Activated naive CD4-positive, alpha-beta T cell treated with anti-CD3 and anti-CD28 coated beads, Interleukin-2, amount 10 ng/mL, durations not matched to agents 7 days and 5 days (primary cell): Measurements from ENCODE around the gene AMOTL1.

ENCODE experiments used
- CTCF ChIA-PET: fragments of 350-600 bp; sonication (Branson Sonifier 250); formaldehyde crosslinking; loops from one replicate; lab custom pipeline; 2021; ENCODE audit warnings: antibody characterized with exemption; lab: Charles Lee
- DNase-seq: peaks from one replicate; pipeline ENCODE4 v3.0.0-alpha.2; 2020
- H3K27ac Mint-ChIP-seq: one replicate; pipeline ENCODE4 v1.8.0; 2021; ENCODE audit warnings: mild to moderate bottlenecking, moderate library complexity, mixed read lengths
- H3K27me3 Mint-ChIP-seq: one replicate; pipeline ENCODE4 v1.8.0; 2021; ENCODE audit warnings: mild to moderate bottlenecking, mixed read lengths
- H3K36me3 Mint-ChIP-seq: one replicate; pipeline ENCODE4 v1.8.0; 2021; ENCODE audit warnings: mixed read lengths
- H3K4me1 Mint-ChIP-seq: one replicate; pipeline ENCODE4 v1.8.0; 2021; ENCODE audit warnings: mixed read lengths
- H3K4me3 Mint-ChIP-seq: one replicate; pipeline ENCODE4 v1.8.0; 2021; ENCODE audit warnings: mild to moderate bottlenecking, moderate library complexity, mixed read lengths
- H3K9me3 Mint-ChIP-seq: one replicate; pipeline ENCODE4 v1.8.0; 2021; ENCODE audit warnings: mixed read lengths

Gene AMOTL1

DNA sequence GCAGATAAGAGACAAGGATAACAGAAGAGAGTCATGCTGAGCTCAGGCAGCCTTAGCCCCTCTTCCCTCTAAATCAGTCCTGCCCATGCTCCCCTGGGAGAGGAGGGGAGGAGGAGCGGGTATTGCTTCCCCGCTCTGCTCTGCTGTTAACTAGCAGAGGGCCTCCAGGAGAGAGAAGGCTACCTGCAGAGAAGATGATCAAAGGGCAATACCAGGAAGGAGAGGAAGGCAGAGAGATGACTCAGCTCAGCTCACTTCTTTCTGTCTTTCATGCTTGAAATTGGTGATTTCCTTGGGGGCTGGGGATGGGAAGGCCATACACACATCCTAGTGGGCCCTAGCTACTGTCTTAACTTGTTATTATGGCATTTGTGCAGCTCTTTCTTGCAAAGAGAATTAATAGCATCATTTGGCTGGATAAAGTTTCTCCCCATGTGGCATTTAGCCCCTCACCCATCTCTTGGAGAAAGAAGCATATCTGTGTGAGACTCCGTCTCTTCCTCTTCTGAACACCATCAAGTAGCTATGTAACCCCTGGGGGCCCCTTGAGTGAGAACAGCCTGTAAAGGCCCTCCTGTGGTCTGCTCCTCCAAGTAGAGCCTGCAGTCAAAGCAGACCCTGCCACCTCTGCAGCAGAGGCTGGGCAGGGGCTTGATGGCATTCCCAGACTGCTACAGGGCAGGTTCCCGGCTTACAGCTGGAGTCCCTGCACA lies 33.4 kb upstream of the AMOTL1 start:
- Mint-ChIP-seq H3K36me3 (no peaks in the 10 kb centered on the region), H3K27ac (no peak overlapping the region), H3K4me1 (peaks cover 21% of the 10 kb centered on the region), H3K4me3 (no peak overlapping the region), H3K9me3 (no peaks in the 10 kb centered on the region), H3K27me3 (peaks cover 17% of the 10 kb centered on the region)
- DNase-seq, result peak; percentile 28
- CTCF ChIA-PET, result interaction anchor here (1.1 kb wide), 2 partner anchors 52 to 111 kb away, joined by 3 to 4 read pairs; no protein-coding TSS in a partner anchor

DNA sequence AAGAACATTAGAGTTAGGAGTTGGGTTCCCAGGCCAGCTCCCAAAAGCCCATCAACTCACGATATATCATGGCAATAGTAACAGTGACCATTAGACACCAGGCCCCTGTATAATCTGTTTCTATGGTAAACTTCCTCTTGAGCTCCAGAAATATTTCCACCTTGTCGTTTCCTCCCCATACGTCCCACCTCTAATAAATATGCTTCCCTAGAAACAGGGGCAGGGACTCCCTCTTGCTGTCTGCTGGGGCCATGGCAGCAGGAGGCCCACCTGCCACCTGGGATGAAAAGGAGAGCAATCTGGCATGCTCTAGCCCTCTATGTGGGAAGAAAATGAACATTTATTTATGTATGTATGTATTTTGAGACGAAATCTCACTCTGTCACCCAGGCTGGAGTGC lies 32.2 kb upstream of the AMOTL1 start:
- CTCF ChIA-PET, result interaction anchor here (0.5 to 1.1 kb wide), 2 partner anchors 112 to 377 kb away, joined by 3 read pairs; no protein-coding TSS in a partner anchor
- H3K9me3 Mint-ChIP-seq, result no peaks in the 10 kb centered on the region

DNA sequence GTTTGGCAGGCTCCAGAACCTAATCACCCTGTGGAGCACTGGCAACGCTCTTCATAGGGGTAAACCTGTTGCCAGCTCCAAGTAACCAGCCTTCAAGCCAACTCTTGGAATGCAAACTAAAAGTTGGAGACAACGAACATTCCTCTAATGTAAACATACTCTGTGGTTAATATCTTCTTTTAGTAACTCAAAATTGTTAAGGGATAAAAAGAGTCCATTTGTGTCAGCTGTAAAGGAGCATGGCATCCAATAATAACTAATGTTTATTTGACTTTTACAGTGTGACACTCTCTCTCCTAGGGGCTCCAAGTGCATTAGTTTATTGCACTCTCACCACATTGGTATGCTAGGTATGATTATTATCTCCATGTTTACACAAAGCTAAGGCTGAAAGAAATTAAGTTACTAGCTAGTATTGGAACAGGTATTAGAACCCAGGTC lies 31.0 kb upstream of the AMOTL1 start:
- CTCF ChIA-PET, result no interaction called here
- no peak overlapping the region for H3K4me3 Mint-ChIP-seq
- no peaks in the 10 kb centered on the region for H3K36me3 Mint-ChIP-seq
- H3K4me1 Mint-ChIP-seq, result peaks cover 33% of the 10 kb centered on the region
- no peak overlapping the region for H3K27ac Mint-ChIP-seq
- peaks cover 17% of the 10 kb centered on the region for H3K27me3 Mint-ChIP-seq
- no peak for DNase-seq
- H3K9me3 Mint-ChIP-seq, result no peaks in the 10 kb centered on the region

More for the DNA sequence above, 32.2 kb upstream of the AMOTL1 start:
- peaks cover 24% of the 10 kb centered on the region for H3K4me1 Mint-ChIP-seq
- DNase-seq, result no peak
- no peak overlapping the region for H3K4me3 Mint-ChIP-seq
- H3K27me3 Mint-ChIP-seq, result peaks cover 15% of the 10 kb centered on the region
- H3K27ac Mint-ChIP-seq, result no peak overlapping the region
- no peaks in the 10 kb centered on the region for H3K36me3 Mint-ChIP-seq

DNA sequence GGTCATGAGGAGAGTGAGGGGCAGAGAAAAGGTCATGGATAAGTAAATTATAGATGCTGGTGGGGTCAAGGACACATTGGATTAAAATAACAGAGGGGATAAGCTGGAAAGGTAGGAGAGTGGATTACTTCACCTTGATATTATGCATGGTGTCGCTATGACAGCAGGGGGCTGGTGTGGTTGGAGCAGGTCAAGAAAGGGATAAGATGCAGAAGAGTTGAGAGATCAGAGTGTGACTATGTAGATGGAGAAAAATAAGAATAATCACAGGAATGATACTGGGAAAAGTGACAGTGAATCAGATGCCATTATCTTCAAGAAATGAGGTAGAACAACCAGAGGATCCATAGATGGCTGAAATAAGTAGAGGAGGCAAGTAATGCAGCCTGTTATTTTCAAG lies 29.4 kb upstream of the AMOTL1 start:
- Mint-ChIP-seq H3K27me3 (peaks cover 33% of the 10 kb centered on the region), H3K9me3 (no peaks in the 10 kb centered on the region), H3K4me1 (peaks cover 27% of the 10 kb centered on the region), H3K27ac (no peak overlapping the region), H3K36me3 (no peaks in the 10 kb centered on the region), H3K4me3 (no peak overlapping the region)
- CTCF ChIA-PET, result no interaction called here
- DNase-seq, result no peak

DNA sequence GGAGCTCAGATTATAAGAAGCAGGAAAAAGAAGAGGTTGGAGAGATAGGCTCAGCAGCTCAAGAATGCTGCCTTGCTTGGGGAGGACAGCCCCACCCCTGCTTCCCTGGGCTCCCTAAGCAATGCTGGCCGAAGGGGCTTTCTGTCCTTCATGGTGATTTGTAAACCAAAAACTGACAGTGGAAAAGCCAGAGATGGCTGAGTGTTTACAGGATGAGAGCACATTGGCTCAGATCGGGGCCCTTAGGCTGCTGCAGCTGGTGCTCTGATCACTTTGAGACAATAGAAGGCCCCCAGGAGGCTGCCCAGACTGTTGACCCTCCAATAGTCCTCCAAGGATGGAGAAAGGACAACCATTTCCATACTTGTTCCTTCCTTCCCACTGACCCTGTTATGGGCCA lies 28.8 kb upstream of the AMOTL1 start:
- no peaks in the 10 kb centered on the region for H3K36me3 Mint-ChIP-seq
- H3K27ac Mint-ChIP-seq, result no peak overlapping the region
- H3K4me3 Mint-ChIP-seq, result no peak overlapping the region
- peaks cover 39% of the 10 kb centered on the region for H3K27me3 Mint-ChIP-seq
- H3K4me1 Mint-ChIP-seq, result peaks cover 23% of the 10 kb centered on the region
- no peak for DNase-seq
- CTCF ChIA-PET, result no interaction called here
- no peaks in the 10 kb centered on the region for H3K9me3 Mint-ChIP-seq

DNA sequence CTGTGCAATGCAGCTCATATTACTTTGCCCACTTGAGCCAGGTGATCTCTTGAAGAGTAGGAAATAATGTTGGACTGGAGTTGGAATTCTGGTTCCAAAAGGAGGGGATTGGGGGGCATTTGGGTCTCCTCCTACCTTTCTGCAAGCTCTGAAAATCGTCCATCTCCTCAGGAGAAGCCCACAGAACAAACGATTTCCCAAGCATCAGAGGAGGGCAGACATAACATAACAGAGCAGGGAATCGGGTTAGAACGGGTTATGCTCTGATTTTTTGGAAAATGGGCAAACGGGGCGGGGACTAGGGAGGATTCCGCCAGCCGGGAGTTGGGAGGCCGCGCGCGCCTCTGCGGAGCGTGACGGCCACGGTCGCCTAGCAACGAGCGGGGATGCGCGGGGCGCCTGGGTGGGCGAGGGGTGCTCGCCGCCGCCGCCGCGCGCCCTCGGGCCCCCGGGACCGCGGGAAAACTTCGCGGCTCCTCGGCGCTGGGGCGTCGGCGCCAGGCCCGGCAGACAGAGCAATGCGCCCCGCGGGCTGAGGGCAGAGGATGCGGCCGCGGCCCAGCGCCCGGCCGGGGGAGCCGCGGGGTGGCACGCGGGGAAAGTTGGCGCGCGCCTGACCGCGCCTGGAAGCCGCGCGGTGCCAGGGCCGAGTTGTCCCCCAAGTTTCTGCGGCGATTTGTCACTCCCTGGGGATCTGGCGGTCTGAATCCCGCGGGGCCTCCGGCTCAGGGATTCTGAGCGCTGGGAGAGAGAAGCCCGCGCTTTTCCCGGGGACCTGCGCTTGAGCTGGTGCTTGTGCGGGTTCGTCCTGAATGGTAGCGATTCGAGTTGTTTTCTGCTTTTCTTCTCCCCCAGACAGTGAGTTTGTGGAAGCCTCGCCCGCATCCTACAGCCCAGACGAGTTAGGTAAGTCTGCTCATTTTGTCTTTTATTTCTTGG lies 27.8 kb upstream of the AMOTL1 start:
- no peaks in the 10 kb centered on the region for H3K9me3 Mint-ChIP-seq
- peak overlapping the region; percentile 58 for H3K4me3 Mint-ChIP-seq
- CTCF ChIA-PET, result interaction anchor here (0.8 to 2.4 kb wide), 6 partner anchors 8 to 407 kb away, joined by 3 to 7 read pairs (median 3); no protein-coding TSS in a partner anchor
- DNase-seq, result peak; percentile 21
- H3K36me3 Mint-ChIP-seq, result no peaks in the 10 kb centered on the region
- H3K27me3 Mint-ChIP-seq, result peaks cover 39% of the 10 kb centered on the region
- H3K4me1 Mint-ChIP-seq, result peaks cover 13% of the 10 kb centered on the region
- H3K27ac Mint-ChIP-seq, result no peak overlapping the region

DNA sequence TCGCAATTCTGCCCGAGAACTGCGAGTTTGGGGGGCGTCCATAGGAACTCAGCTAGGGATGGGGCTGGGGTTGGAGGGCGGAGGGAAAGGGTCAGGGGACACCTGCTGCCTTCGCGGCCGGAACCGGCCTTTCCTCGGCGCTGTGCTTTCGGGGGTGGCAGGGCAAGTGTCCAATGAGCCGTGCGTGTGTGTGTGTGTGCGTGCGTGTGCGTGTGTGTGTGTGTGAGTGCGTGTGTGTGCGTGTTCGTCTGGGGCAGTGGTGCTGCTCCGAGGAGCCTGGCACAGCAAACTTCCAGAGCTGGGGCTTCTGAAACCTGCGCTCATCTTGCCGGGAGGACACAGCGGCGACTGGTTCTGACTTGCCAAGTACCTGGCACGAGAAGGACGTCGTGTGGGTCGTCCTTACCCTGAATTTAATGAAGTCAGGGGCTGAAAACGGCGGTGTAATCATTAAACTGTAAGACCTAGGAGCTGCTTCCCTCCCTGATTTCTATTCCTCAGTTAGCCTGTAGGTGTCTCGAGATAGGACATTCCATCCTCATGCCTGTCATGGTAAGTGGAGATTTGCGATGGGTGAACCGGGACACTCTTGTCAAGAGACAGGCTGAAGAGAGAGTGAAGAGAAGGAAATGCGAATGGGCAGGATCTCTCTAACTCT lies 27.0 kb upstream of the AMOTL1 start:
- Mint-ChIP-seq H3K9me3 (no peaks in the 10 kb centered on the region), H3K27me3 (peaks cover 41% of the 10 kb centered on the region), H3K27ac (no peak overlapping the region), H3K4me3 (peak overlapping the region; percentile 58), H3K4me1 (peaks cover 13% of the 10 kb centered on the region), H3K36me3 (no peaks in the 10 kb centered on the region)
- DNase-seq, result peak; percentile 22
- CTCF ChIA-PET, result interaction anchor here (0.7 to 2.4 kb wide), 10 partner anchors 8 to 406 kb away, joined by 3 to 7 read pairs (median 3); partner anchors contain the start of gene AMOTL1

DNA sequence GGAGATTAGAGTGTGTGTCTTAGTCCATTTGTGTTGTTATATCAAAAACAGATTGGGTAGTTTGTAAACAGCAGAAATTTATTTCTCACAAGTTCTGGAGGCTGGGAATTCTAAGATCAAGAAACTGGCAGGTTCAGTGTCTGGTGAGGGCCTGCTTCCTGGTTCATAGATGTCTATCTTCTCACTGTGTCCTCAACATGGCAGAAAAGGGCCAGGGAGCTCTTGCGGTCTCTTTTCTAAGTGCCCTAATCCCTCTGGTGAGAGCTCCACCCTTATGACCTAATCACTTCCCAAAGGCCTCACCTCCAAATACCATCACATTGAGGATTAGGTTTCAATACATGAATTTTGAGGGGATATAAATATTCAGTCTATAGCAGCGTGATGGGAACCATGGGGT lies 25.5 kb upstream of the AMOTL1 start:
- no peak overlapping the region for H3K4me3 Mint-ChIP-seq
- CTCF ChIA-PET, result interaction anchor here (1.3 to 1.8 kb wide), 3 partner anchors 19 to 154 kb away, joined by 3 to 6 read pairs (median 4); no protein-coding TSS in a partner anchor
- H3K27me3 Mint-ChIP-seq, result peaks cover 46% of the 10 kb centered on the region

DNA sequence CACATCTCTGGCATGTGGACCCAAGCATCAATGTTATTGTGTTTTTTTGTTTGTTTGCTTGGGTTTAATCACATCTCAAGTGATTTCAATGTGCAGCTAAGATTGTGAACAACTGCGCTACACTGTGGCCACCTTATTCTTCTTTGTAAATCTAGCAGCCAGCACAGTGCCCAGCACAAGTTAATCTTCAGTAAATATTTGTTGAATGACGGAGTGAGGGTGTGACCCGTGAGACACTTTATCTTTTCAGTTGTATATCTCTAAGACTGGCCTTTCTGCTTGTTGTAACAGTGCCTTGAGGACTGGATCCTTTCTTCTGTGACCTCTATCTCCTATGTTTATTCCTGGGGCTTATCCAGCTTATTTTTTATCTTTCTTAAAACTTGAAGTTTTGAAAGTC lies 21.4 kb upstream of the AMOTL1 start:
- no peak overlapping the region for H3K27ac Mint-ChIP-seq
- H3K4me3 Mint-ChIP-seq, result no peak overlapping the region
- peaks cover 45% of the 10 kb centered on the region for H3K27me3 Mint-ChIP-seq
- CTCF ChIA-PET, result no interaction called here
- no peak for DNase-seq
- peaks cover 3% of the 10 kb centered on the region for H3K4me1 Mint-ChIP-seq
- H3K36me3 Mint-ChIP-seq, result no peaks in the 10 kb centered on the region
- no peaks in the 10 kb centered on the region for H3K9me3 Mint-ChIP-seq

More for the DNA sequence above, 25.5 kb upstream of the AMOTL1 start:
- Mint-ChIP-seq H3K36me3 (no peaks in the 10 kb centered on the region), H3K27ac (no peak overlapping the region), H3K4me1 (peaks cover 13% of the 10 kb centered on the region), H3K9me3 (no peaks in the 10 kb centered on the region)
- no peak for DNase-seq

DNA sequence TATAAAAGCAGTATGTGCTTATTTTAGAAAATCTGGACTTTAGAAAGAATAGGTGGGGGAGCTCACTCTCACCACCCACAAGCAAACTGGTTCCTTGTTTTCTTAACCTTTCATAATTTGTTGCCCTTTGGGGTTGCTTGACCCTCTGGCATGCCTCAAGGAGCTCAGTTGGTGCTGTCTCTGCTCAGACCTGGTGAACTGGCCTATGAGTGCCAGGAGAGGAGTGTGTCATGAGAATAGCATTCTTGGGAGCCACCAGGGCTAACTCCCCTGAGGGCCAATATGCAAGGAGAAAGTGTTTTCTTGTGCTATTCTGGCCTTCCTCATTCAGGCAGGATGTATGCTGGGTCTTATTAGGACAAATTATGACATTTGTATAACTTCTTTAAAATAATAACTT lies 21.0 kb upstream of the AMOTL1 start:
- H3K9me3 Mint-ChIP-seq, result no peaks in the 10 kb centered on the region
- no peaks in the 10 kb centered on the region for H3K36me3 Mint-ChIP-seq
- no peak overlapping the region for H3K27ac Mint-ChIP-seq
- no peak for DNase-seq
- CTCF ChIA-PET, result no interaction called here
- no peaks in the 10 kb centered on the region for H3K4me1 Mint-ChIP-seq
- H3K27me3 Mint-ChIP-seq, result peaks cover 44% of the 10 kb centered on the region
- no peak overlapping the region for H3K4me3 Mint-ChIP-seq

DNA sequence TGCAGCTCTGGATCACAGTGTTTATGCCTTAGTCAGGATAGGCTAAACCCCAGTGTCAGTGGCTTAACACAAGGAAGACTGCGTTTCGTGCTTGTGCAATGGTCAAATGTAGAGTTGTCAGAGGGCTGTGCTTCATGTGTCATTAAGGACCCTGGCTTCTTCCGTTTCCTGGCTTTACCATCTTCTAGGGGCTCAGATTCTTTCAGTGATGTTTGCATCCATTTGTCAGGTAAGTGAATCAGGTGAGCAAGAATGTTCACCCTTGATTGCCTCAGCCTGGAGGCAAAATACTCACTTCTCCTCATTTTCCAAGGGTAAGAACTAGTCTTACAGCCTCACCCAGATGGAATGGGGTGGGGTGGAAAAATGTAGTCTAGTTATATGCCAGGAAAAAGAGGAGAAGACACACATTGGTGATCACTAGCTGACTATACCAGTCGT lies 20.5 kb upstream of the AMOTL1 start:
- Mint-ChIP-seq H3K4me1 (no peaks in the 10 kb centered on the region), H3K36me3 (no peaks in the 10 kb centered on the region), H3K9me3 (no peaks in the 10 kb centered on the region), H3K4me3 (no peak overlapping the region), H3K27me3 (peaks cover 44% of the 10 kb centered on the region), H3K27ac (no peak overlapping the region)
- CTCF ChIA-PET, result no interaction called here
- no peak for DNase-seq

DNA sequence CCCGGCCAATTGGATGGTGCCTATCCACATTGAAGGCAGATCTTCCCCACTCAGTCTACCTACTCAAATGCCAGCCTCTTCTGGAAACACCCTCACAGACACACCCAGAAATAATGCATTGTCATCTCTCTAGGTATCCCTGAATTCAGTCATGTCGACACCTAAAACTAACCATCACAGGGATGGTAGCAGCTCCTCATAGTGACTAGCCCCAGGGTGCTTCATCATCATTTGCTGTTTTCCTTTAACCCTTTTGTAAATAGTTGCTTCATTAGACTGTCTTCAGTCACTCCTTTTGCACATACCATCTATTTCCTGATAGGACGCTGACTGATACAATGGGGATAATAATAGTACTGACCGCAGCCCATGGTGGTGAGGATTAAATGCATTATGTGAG lies 18.8 kb upstream of the AMOTL1 start:
- H3K9me3 Mint-ChIP-seq, result no peaks in the 10 kb centered on the region
- no peak overlapping the region for H3K4me3 Mint-ChIP-seq
- no peak overlapping the region for H3K27ac Mint-ChIP-seq
- CTCF ChIA-PET, result no interaction called here
- H3K27me3 Mint-ChIP-seq, result peaks cover 34% of the 10 kb centered on the region
- H3K4me1 Mint-ChIP-seq, result no peaks in the 10 kb centered on the region
- no peak for DNase-seq
- no peaks in the 10 kb centered on the region for H3K36me3 Mint-ChIP-seq

DNA sequence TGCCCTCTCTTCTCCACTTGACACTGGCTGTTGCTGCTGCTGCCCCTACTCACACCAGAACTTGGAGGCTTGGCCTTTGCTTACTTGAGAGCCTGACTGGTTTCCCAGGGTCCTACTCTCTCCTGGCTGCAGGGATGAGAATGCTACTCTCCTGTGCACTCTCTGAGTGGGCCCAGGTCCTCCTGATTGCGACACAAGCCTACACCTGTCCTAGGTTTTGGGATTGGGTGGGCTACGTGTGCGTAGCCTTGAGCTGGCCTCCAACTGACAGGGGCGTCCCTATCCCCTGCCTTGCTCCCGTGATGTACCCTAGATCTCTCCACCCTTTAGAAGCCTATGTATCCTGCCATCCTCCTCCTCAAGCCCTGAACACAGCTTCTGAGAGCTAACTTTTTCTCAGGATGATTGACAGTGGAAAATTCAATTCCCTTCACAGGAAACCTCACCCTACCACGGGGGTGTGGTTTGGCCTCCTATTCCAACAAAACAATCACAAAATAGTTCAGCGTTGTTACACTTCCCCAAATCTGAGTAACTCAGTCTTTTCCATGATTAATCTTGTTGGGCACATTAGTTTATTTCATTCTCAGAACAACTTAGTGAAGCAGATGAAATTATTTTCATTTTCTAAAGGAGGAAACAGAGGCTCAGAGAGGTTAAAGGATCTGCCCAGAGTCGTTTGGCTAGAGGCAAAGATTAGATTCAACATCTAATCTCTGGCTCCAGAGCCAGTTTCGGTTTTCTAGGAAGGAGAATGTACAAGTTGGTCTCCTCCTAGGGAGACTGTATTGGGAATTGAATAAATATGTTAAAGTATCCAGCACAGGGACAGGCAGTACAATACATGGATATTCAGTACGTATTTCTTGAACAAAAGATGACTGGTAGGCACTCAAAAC lies 17.6 kb upstream of the AMOTL1 start:
- H3K4me3 Mint-ChIP-seq, result no peak overlapping the region
- no peak for DNase-seq
- peaks cover 34% of the 10 kb centered on the region for H3K27me3 Mint-ChIP-seq
- CTCF ChIA-PET, result no interaction called here
- no peaks in the 10 kb centered on the region for H3K4me1 Mint-ChIP-seq
- no peaks in the 10 kb centered on the region for H3K36me3 Mint-ChIP-seq
- no peak overlapping the region for H3K27ac Mint-ChIP-seq
- H3K9me3 Mint-ChIP-seq, result no peaks in the 10 kb centered on the region
